ACC112 (cell line): ENCODE measurements around the gene ADAM10.

ENCODE experiments used
- H2AFZ ChIP-seq: fragments of 200-600 bp; sonication (generic); one replicate; pipeline ENCODE4 v1.6.0; 2017; ENCODE audit warnings: antibody characterized with exemption, low read length; ENCODE audit not compliant: unreplicated experiment
- H3K27ac ChIP-seq: fragments of 200-600 bp; sonication (generic); 2 replicates; pipeline ENCODE4 v1.5.1; 2014; ENCODE audit warnings: low read depth, mild to moderate bottlenecking, antibody characterized with exemption, low read length, moderate library complexity
- H3K27me3 ChIP-seq: fragments of 200-600 bp; sonication (generic); 2 replicates; pipeline ENCODE4 v1.6.1; 2014; ENCODE audit warnings: mild to moderate bottlenecking, antibody characterized with exemption, low read length, moderate library complexity, mixed read lengths; ENCODE audit not compliant: insufficient read depth
- H3K36me3 ChIP-seq: fragments of 200-600 bp; sonication (generic); 2 replicates; pipeline ENCODE4 v1.6.1; 2016; ENCODE audit warnings: mild to moderate bottlenecking, antibody characterized with exemption, low read length, moderate library complexity, mixed read lengths; ENCODE audit not compliant: insufficient read depth
- H3K4me1 ChIP-seq: fragments of 200-600 bp; sonication (generic); one replicate; pipeline ENCODE4 v1.6.1; 2016; ENCODE audit warnings: low read length, mixed read lengths; ENCODE audit not compliant: insufficient read depth, unreplicated experiment, control insufficient read depth
- H3K4me3 ChIP-seq: fragments of 200-600 bp; sonication (generic); 2 replicates; pipeline ENCODE4 v1.5.1; 2014; ENCODE audit warnings: mild to moderate bottlenecking, low read depth, low read length
- H3K79me2 ChIP-seq: fragments of 200-600 bp; sonication (generic); one replicate; pipeline ENCODE4 v1.6.0; 2016; ENCODE audit warnings: low read length; ENCODE audit not compliant: control insufficient read depth, unreplicated experiment, insufficient read depth

Gene ADAM10

GRCh38 chr15:58639992-58640391 lies 109.5 kb downstream of the ADAM10 start:
- Histone ChIP-seq H3K27me3 (no peaks in the 10 kb centered on the region), H3K79me2 (no peaks in the 10 kb centered on the region), H2AFZ (no peak overlapping the region), H3K4me3 (no peak overlapping the region), H3K4me1 (no peaks in the 10 kb centered on the region), H3K27ac (no peak overlapping the region), H3K36me3 (peaks cover 11% of the 10 kb centered on the region)

- Histone ChIP-seq H3K36me3 (peaks cover 11% of the 10 kb centered on the region), H3K4me1 (no peaks in the 10 kb centered on the region), H3K79me2 (no peaks in the 10 kb centered on the region), H3K4me3 (no peak overlapping the region), H3K27me3 (no peaks in the 10 kb centered on the region), H2AFZ (no peak overlapping the region), H3K27ac (no peak overlapping the region)
Measured at GRCh38 chr15:58639002-58639756, 110.3 kb downstream of the ADAM10 start.

DNA sequence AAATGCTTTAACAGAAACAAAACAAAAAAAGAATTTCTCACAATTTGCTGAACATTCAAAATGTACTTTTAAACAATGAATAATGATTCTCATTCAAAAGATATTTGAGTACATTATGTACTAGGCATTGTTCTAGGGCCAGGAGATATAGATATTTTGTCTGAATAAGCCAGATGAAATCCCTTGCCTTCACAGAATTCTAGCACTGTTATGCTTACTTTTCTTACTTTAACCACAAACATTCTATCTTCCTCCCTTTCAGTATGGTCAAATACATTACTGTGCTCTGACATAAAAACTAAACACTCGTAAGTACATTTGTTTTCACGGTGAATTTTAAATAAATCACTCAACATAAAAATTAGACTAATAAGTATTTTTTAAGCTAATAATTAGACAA lies 116.7 kb downstream of the ADAM10 start:
- Histone ChIP-seq H2AFZ (no peak overlapping the region), H3K4me3 (peak overlapping the region; percentile 32; the same call in 1 of the 2 replicates), H3K27ac (peak overlapping the region; percentile 87), H3K79me2 (peaks cover 3% of the 10 kb centered on the region), H3K27me3 (no peaks in the 10 kb centered on the region), H3K36me3 (0 out of 2 replicates have a peak, but pooled peaks cover 5% of the 10 kb centered on the region), H3K4me1 (peaks cover 25% of the 10 kb centered on the region)

DNA sequence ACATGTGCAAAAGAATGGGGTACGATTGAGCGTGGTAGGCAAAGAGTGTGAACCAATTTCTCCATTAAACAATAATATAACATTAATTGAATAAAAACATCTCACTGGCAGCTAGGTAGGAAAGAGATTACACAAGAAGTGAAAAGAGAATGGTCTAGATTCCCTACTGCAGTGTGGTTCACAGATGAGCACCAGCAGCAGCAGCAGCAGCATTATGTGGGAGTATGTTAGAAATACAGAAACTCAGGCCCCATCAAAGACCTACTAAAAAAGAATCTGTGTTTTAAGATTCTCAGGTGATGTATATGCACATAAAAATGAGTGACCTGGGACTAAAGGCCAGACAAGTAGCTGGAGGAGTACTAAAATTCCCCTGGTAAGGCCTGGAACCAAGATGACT lies 118.2 kb downstream of the ADAM10 start:
- no peak overlapping the region for H3K4me3 ChIP-seq

DNA sequence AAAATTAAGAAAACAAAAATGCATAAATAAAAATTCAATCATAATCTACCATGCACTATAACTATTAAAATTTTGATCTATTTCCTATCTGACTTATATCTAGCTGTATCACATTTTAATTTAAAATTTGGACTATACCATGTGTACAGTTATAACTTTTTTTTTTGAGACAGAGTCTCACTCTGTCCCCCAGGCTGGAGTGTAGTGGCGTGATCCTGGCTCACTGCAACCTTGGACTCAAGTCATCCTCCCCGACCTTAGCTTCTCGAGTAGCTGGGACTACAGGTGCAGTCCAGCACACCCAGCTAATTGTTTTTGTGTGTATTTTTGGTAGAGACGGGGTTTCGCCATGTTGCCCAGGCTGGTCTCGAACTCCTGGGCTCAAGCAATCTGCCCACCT lies 119.9 kb downstream of the ADAM10 start:
- no peak overlapping the region for H3K4me3 ChIP-seq
- H3K27ac ChIP-seq, result peak overlapping the region; percentile 73; the same call in 1 of the 2 replicates
- no peaks in the 10 kb centered on the region for H3K27me3 ChIP-seq
- H3K36me3 ChIP-seq, result peaks cover 29% of the 10 kb centered on the region
- H2AFZ ChIP-seq, result no peak overlapping the region
- peaks cover 31% of the 10 kb centered on the region for H3K4me1 ChIP-seq
- peaks cover 7% of the 10 kb centered on the region for H3K79me2 ChIP-seq

More for the DNA sequence above, 118.2 kb downstream of the ADAM10 start:
- H3K36me3 ChIP-seq, result peaks cover 17% of the 10 kb centered on the region
- H3K4me1 ChIP-seq, result peaks cover 31% of the 10 kb centered on the region
- H3K27ac ChIP-seq, result peak overlapping the region; percentile 87
- H3K79me2 ChIP-seq, result peaks cover 7% of the 10 kb centered on the region
- H3K27me3 ChIP-seq, result no peaks in the 10 kb centered on the region
- no peak overlapping the region for H2AFZ ChIP-seq

- H3K27ac ChIP-seq, result peak overlapping the region; percentile 73
Measured at GRCh38 chr15:58628206-58628947, 121.1 kb downstream of the ADAM10 start.

GRCh38 chr15:58627701-58628100 lies 121.8 kb downstream of the ADAM10 start:
- peak overlapping the region; percentile 74 for H3K4me3 ChIP-seq
- no peak overlapping the region for H2AFZ ChIP-seq
- peak overlapping the region; percentile 73 for H3K27ac ChIP-seq
- H3K36me3 ChIP-seq, result peaks cover 29% of the 10 kb centered on the region
- H3K79me2 ChIP-seq, result peaks cover 7% of the 10 kb centered on the region
- peaks cover 26% of the 10 kb centered on the region for H3K4me1 ChIP-seq
- no peaks in the 10 kb centered on the region for H3K27me3 ChIP-seq

More at GRCh38 chr15:58628206-58628947, 121.1 kb downstream of the ADAM10 start:
- peaks cover 29% of the 10 kb centered on the region for H3K36me3 ChIP-seq
- H3K79me2 ChIP-seq, result peaks cover 7% of the 10 kb centered on the region
- peak overlapping the region; percentile 74 for H3K4me3 ChIP-seq
- H2AFZ ChIP-seq, result peak overlapping the region; percentile 54
- no peaks in the 10 kb centered on the region for H3K27me3 ChIP-seq
- H3K4me1 ChIP-seq, result peaks cover 31% of the 10 kb centered on the region

DNA sequence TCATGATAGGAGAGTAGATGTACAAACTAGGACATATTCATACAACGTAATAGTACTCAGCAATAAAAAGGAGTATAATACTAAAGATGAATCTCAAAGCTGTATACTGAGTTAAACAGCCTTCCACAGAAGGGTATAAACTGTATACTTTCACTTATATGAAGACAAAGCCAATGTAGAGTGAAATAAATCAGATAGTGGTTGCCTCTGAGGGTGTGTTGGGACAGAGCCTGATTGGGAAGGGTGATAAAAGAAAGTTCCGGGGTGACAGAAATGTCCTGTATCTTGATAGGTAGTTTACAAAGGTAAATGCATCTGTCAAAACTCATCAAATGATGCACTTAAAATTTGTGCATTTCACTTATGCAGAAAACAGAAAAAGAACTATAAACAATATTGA lies 122.5 kb downstream of the ADAM10 start:
- peaks cover 7% of the 10 kb centered on the region for H3K79me2 ChIP-seq
- no peak overlapping the region for H3K27ac ChIP-seq
- H3K4me1 ChIP-seq, result peaks cover 20% of the 10 kb centered on the region
- no peak overlapping the region for H3K4me3 ChIP-seq
- no peaks in the 10 kb centered on the region for H3K27me3 ChIP-seq
- H2AFZ ChIP-seq, result no peak overlapping the region
- H3K36me3 ChIP-seq, result peaks cover 29% of the 10 kb centered on the region

- no peaks in the 10 kb centered on the region for H3K27me3 ChIP-seq
- no peak overlapping the region for H3K4me3 ChIP-seq
- H3K4me1 ChIP-seq, result peaks cover 15% of the 10 kb centered on the region
- H3K79me2 ChIP-seq, result peaks cover 7% of the 10 kb centered on the region
- H3K36me3 ChIP-seq, result peaks cover 31% of the 10 kb centered on the region
- H2AFZ ChIP-seq, result no peak overlapping the region
- H3K27ac ChIP-seq, result no peak overlapping the region
Measured at GRCh38 chr15:58626378-58626777, 123.1 kb downstream of the ADAM10 start.

DNA sequence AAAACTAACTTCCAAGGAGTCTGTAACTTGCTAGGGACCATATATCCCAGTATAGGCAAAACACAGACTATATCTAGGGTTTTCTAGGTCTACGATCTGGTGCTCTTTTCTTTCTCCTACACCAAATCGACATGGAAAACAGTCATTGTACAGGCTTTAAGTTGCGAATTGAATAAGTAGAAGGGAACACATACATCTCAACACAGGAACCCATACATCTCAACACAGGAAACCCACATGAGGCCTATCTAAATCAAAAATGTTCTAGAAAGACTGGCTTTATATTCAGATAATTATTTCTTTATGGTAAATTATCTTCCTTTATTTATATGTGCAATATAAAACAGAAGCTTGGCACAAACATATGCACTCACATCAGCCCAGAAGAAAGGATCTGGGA lies 126.6 kb downstream of the ADAM10 start:
- no peak overlapping the region for H2AFZ ChIP-seq
- H3K27ac ChIP-seq, result no peak overlapping the region
- peaks cover 37% of the 10 kb centered on the region for H3K36me3 ChIP-seq
- H3K4me1 ChIP-seq, result peaks cover 7% of the 10 kb centered on the region
- no peaks in the 10 kb centered on the region for H3K27me3 ChIP-seq
- no peak overlapping the region for H3K4me3 ChIP-seq
- H3K79me2 ChIP-seq, result peaks cover 4% of the 10 kb centered on the region
